HEK293 (cell line): ENCODE measurements around the gene HID1.

Experiments
- CTCF ChIA-PET: fragments of 350-600 bp; formaldehyde crosslinking; extraction: SDS; loops from one replicate; lab custom pipeline; 2021; ENCODE audit warnings: antibody characterized with exemption; lab: Yijun Ruan, JAX
- POLR2A ChIA-PET: fragments of 300-600 bp; formaldehyde crosslinking; extraction: SDS; loops from one replicate; lab custom pipeline; 2020; ENCODE audit warnings: antibody characterized with exemption, inconsistent platforms; lab: Yijun Ruan, JAX
- H3K27ac ChIP-seq: fragments of 200-500 bp; sonication (Bioruptor generic); 2 replicates; pipeline ENCODE4 v1.5.1; 2014; ENCODE audit warnings: low read depth, low read length, control low read depth, inconsistent platforms; ENCODE audit errors: extremely low read depth
- H3K36me3 ChIP-seq, 2 experiments: fragments of 200-500 bp in 1 of 2; sonication (Bioruptor generic) in 1 of 2; 1 replicate in 1 of 2; 2 replicates in 1 of 2; pipeline ENCODE4 v1.5.1; 2014 to 2017; ENCODE audit warnings: inconsistent platforms in 2 of 2, low read length in 2 of 2; ENCODE audit not compliant: control insufficient read depth in 2 of 2, insufficient read depth in 1 of 2
- H3K4me1 ChIP-seq: fragments of 200-500 bp; sonication (Bioruptor generic); 2 replicates; pipeline ENCODE4 v1.5.1; 2014; ENCODE audit warnings: mild to moderate bottlenecking, low read length, inconsistent platforms; ENCODE audit not compliant: control insufficient read depth, insufficient read depth
- H3K4me3 ChIP-seq: 2 replicates; pipeline ENCODE4 v1.5.1; 2011; ENCODE audit warnings: low read depth, mild to moderate bottlenecking, control low read depth, low read length, moderate library complexity
- H3K9me3 ChIP-seq: fragments of 200-500 bp; sonication (Bioruptor generic); 2 replicates; pipeline ENCODE4 v1.5.1; 2014; ENCODE audit warnings: low read depth, low read length, inconsistent platforms; ENCODE audit not compliant: control insufficient read depth, insufficient read depth
- CTCF ChIP-seq: fragments of 450-650 bp; formaldehyde crosslinking; IDR thresholded peaks from 2 replicates; pipeline ENCODE4 v1.5.1; 2016; ENCODE audit warnings: missing biosample characterization, missing genetic modification characterization
- INSM2 ChIP-seq: fragments of 450-650 bp; formaldehyde crosslinking; IDR thresholded peaks from 2 replicates; pipeline ENCODE4 v1.5.1; 2016; ENCODE audit warnings: missing biosample characterization, missing genetic modification characterization
- KLF1 ChIP-seq: fragments of 450-650 bp; formaldehyde crosslinking; IDR thresholded peaks from 2 replicates; pipeline ENCODE4 v1.5.1; 2016; ENCODE audit warnings: missing biosample characterization, missing genetic modification characterization
- KLF8 ChIP-seq: fragments of 450-650 bp; formaldehyde crosslinking; IDR thresholded peaks from 2 replicates; pipeline ENCODE4 v1.5.1; 2016; ENCODE audit warnings: missing biosample characterization, missing genetic modification characterization
- MYNN ChIP-seq: fragments of 450-650 bp; formaldehyde crosslinking; IDR thresholded peaks from 2 replicates; pipeline ENCODE4 v1.5.1; 2016; ENCODE audit warnings: missing biosample characterization, missing genetic modification characterization, borderline replicate concordance
- PATZ1 ChIP-seq: fragments of 450-650 bp; formaldehyde crosslinking; IDR thresholded peaks from 2 replicates; pipeline ENCODE4 v1.5.1; 2016; ENCODE audit warnings: missing biosample characterization, missing genetic modification characterization
- PRDM4 ChIP-seq: fragments of 450-650 bp; formaldehyde crosslinking; IDR thresholded peaks from 2 replicates; pipeline ENCODE4 v1.5.1; 2017; ENCODE audit warnings: missing biosample characterization, missing genetic modification characterization
- SCRT2 ChIP-seq: fragments of 450-650 bp; formaldehyde crosslinking; IDR thresholded peaks from 2 replicates; pipeline ENCODE4 v1.5.1; 2016; ENCODE audit warnings: missing biosample characterization, missing genetic modification characterization
- SETDB1 ChIP-seq: IDR thresholded peaks from one replicate; pipeline ENCODE4 v1.6.1; 2017; ENCODE audit warnings: mild to moderate bottlenecking, low read length, moderate library complexity, mixed read lengths; ENCODE audit not compliant: insufficient read length
- SP2 ChIP-seq: fragments of 450-650 bp; formaldehyde crosslinking; IDR thresholded peaks from 2 replicates; pipeline ENCODE4 v1.5.1; 2016; ENCODE audit warnings: missing biosample characterization, missing genetic modification characterization
- ZBTB10 ChIP-seq: fragments of 450-650 bp; formaldehyde crosslinking; IDR thresholded peaks from 2 replicates; pipeline ENCODE4 v1.5.1; 2016; ENCODE audit warnings: missing biosample characterization, missing genetic modification characterization
- ZIC2 ChIP-seq: fragments of 450-650 bp; formaldehyde crosslinking; IDR thresholded peaks from 2 replicates; pipeline ENCODE4 v1.5.1; 2016; ENCODE audit warnings: missing biosample characterization, missing genetic modification characterization
- ZNF140 ChIP-seq: fragments of 450-650 bp; formaldehyde crosslinking; IDR thresholded peaks from 2 replicates; pipeline ENCODE4 v1.5.1; 2016; ENCODE audit warnings: missing biosample characterization, missing genetic modification characterization
- ZNF146 ChIP-seq: fragments of 450-650 bp; formaldehyde crosslinking; IDR thresholded peaks from 2 replicates; pipeline ENCODE4 v1.5.1; 2016; ENCODE audit warnings: missing biosample characterization, missing genetic modification characterization
- ZNF23 ChIP-seq: fragments of 450-650 bp; formaldehyde crosslinking; IDR thresholded peaks from 2 replicates; pipeline ENCODE4 v1.5.1; 2016; ENCODE audit warnings: missing biosample characterization, missing genetic modification characterization, borderline replicate concordance
- ZNF280D ChIP-seq: fragments of 450-650 bp; formaldehyde crosslinking; IDR thresholded peaks from 2 replicates; pipeline ENCODE4 v1.5.1; 2016; ENCODE audit warnings: missing biosample characterization, missing genetic modification characterization
- ZNF37A ChIP-seq: fragments of 450-650 bp; IDR thresholded peaks from 2 replicates; pipeline ENCODE4 v1.5.1; 2018; ENCODE audit warnings: missing biosample characterization, missing genetic modification characterization
- ZNF423 ChIP-seq: fragments of 450-650 bp; formaldehyde crosslinking; IDR thresholded peaks from 2 replicates; pipeline ENCODE4 v1.5.1; 2016; ENCODE audit warnings: missing biosample characterization, missing genetic modification characterization
- ZNF558 ChIP-seq: fragments of 450-650 bp; formaldehyde crosslinking; IDR thresholded peaks from 2 replicates; pipeline ENCODE4 v1.5.1; 2016; ENCODE audit warnings: missing biosample characterization, missing genetic modification characterization
- ZNF600 ChIP-seq: fragments of 450-650 bp; formaldehyde crosslinking; IDR thresholded peaks from 2 replicates; pipeline ENCODE4 v1.5.1; 2016; ENCODE audit warnings: missing biosample characterization, missing genetic modification characterization
- ZNF621 ChIP-seq: fragments of 450-650 bp; formaldehyde crosslinking; IDR thresholded peaks from 2 replicates; pipeline ENCODE4 v1.5.1; 2017; ENCODE audit warnings: missing biosample characterization, missing genetic modification characterization
- ZNF624 ChIP-seq: fragments of 450-650 bp; formaldehyde crosslinking; IDR thresholded peaks from 2 replicates; pipeline ENCODE4 v1.5.1; 2017; ENCODE audit warnings: missing biosample characterization, missing genetic modification characterization
- ZNF76 ChIP-seq: fragments of 450-650 bp; formaldehyde crosslinking; IDR thresholded peaks from 2 replicates; pipeline ENCODE4; 2016; ENCODE audit warnings: low read depth, missing biosample characterization, missing genetic modification characterization, borderline replicate concordance

Gene HID1

GRCh38 chr17:74960570-74961342 lies 11.8 kb downstream of the HID1 start:
- Histone ChIP-seq H3K4me1 (no peaks in the 10 kb centered on the region), H3K9me3 (no peaks in the 10 kb centered on the region), H3K36me3 (peaks cover 0 to 20% of the 10 kb centered on the region in 2 experiments; a peak in 2 of 3 replicates), H3K27ac (no peak overlapping the region), H3K4me3 (no peak overlapping the region)
- POLR2A ChIA-PET: interaction anchor here (0.6 to 2.3 kb wide), 14 partner anchors 12 to 244 kb away, joined by 3 to 34 read pairs (median 5); partner anchors contain the start of genes CDR2L, FDXR, HID1 and MRPL58
- CTCF ChIA-PET: interaction anchor here (0.5 to 7.6 kb wide), 64 partner anchors 11 to 789 kb away, joined by 3 to 100 read pairs (median 6); partner anchors contain the start of genes ARMC7, ATP5PD, CDR2L and FDXR
- TF ChIP-seq INSM2 (tag by site-specific recombination): peak; percentile 30; the same call in 1 of the 2 replicates
- no peak for TF ChIP-seq ZNF146 (tag by site-specific recombination)
- no peak for TF ChIP-seq ZNF621 (tag by site-specific recombination)
- TF ChIP-seq ZNF23: no peak
- no peak for TF ChIP-seq ZNF76 (tag by site-specific recombination)
- TF ChIP-seq MYNN (tag by site-specific recombination): no peak
- TF ChIP-seq ZBTB10 (tag by site-specific recombination): 0 out of 2 replicates have a peak, but pooled peaks have one; percentile 24
- TF ChIP-seq ZNF423 (tag by site-specific recombination): no peak
- TF ChIP-seq CTCF (tag by site-specific recombination): peak; percentile 59
- peak; percentile 30; the same call in 1 of the 2 replicates for TF ChIP-seq KLF1 (tag by site-specific recombination)
- no peak for TF ChIP-seq SETDB1
- TF ChIP-seq PRDM4 (tag by site-specific recombination): no peak
- peak; percentile 35 for TF ChIP-seq ZIC2
- TF ChIP-seq KLF8 (tag by site-specific recombination): 0 out of 2 replicates have a peak, but pooled peaks have one; percentile 25
- no peak for TF ChIP-seq ZNF280D (tag by site-specific recombination)
- no peak for TF ChIP-seq ZNF558 (tag by site-specific recombination)
- no peak for TF ChIP-seq SCRT2
- peak; percentile 55 for TF ChIP-seq PATZ1
- TF ChIP-seq SP2: peak; percentile 12; the same call in 1 of the 2 replicates
- no peak for TF ChIP-seq ZNF37A (tag by site-specific recombination)
- TF ChIP-seq ZNF600 (tag by site-specific recombination): peak; percentile 67
- no peak for TF ChIP-seq ZNF624 (tag by site-specific recombination)
- TF ChIP-seq ZNF140 (tag by site-specific recombination): no peak
